ENCODE data around the gene SLC4A1.

The SLC4A1 gene

GRCh38 chr17:44283344-44284023 lies 15.5 kb upstream of the SLC4A1 start:
- no peak for DNase-seq

GRCh38 chr17:44282264-44282663 lies 14.3 kb upstream of the SLC4A1 start:
- DNase-seq: no peak

- DNase-seq: no peak
Observed at GRCh38 chr17:44281570-44281969, 13.6 kb upstream of the SLC4A1 start.

- no peak for DNase-seq
Observed at GRCh38 chr17:44280392-44280937, 12.5 kb upstream of the SLC4A1 start.

- DNase-seq: no peak
Observed at GRCh38 chr17:44279666-44280391, 11.9 kb upstream of the SLC4A1 start.

GRCh38 chr17:44279346-44279665 lies 11.4 kb upstream of the SLC4A1 start:
- no peak for DNase-seq

- DNase-seq: no peak
Observed at GRCh38 chr17:44277976-44278375, 10.0 kb upstream of the SLC4A1 start.

GRCh38 chr17:44273607-44274006 lies 5.7 kb upstream of the SLC4A1 start:
- no peak for DNase-seq

- DNase-seq: no peak
Observed at GRCh38 chr17:44272954-44273353, 5.0 kb upstream of the SLC4A1 start.

- no peak for DNase-seq
Observed at GRCh38 chr17:44272321-44272951, 4.5 kb upstream of the SLC4A1 start.

- DNase-seq: no peak
Observed at GRCh38 chr17:44269535-44270240, 1.8 kb upstream of the SLC4A1 start.

GRCh38 chr17:44268709-44269534 lies 987 bp upstream of the SLC4A1 start:
- no peak for DNase-seq

- DNase-seq: no peak
Observed at GRCh38 chr17:44267165-44267455, 825 bp downstream of the SLC4A1 start.

GRCh38 chr17:44266402-44267164 lies 1.4 kb downstream of the SLC4A1 start:
- DNase-seq: no peak

GRCh38 chr17:44263345-44263902 lies 4.5 kb downstream of the SLC4A1 start:
- no peak for DNase-seq

GRCh38 chr17:44262654-44263225 lies 5.2 kb downstream of the SLC4A1 start:
- DNase-seq: no peak

- no peak for DNase-seq
Observed at GRCh38 chr17:44260296-44260695, 7.6 kb downstream of the SLC4A1 start.

- no peak for DNase-seq
Observed at GRCh38 chr17:44258811-44259351, 9.1 kb downstream of the SLC4A1 start.

GRCh38 chr17:44257815-44258760 lies 9.8 kb downstream of the SLC4A1 start:
- DNase-seq: no peak

GRCh38 chr17:44256671-44257070 lies 11.3 kb downstream of the SLC4A1 start:
- no peak for DNase-seq
